Common myeloid progenitor, CD34-positive (primary cell): ENCODE results near the gene MST1R. TPM values are rescaled to one million over a fixed set of nuclear protein-coding genes. Genes with fewer than 3 reads are reported as not detected.

Experiments
- CTCF ChIA-PET: fragments of 350-600 bp; sonication (Branson Sonifier 250); formaldehyde crosslinking; loops from one replicate; lab custom pipeline; 2021; ENCODE audit warnings: antibody characterized with exemption; lab: Charles Lee
- POLR2A ChIA-PET: fragments of 350-600 bp; sonication (Branson Sonifier 250); formaldehyde crosslinking; loops from one replicate; lab custom pipeline; 2021; ENCODE audit warnings: antibody characterized with exemption; lab: Charles Lee
- DNase-seq, 3 donors: peaks; one replicate each; pipeline versions ENCODE4 v3.0.0 to v3.0.0-alpha.2; 2013
- H3K27ac ChIP-seq, 2 experiments: 1 replicate in 1 of 2; 2 replicates in 1 of 2; pipeline ENCODE4 v1.7.0; 2013; ENCODE audit warnings: inconsistent platforms in 2 of 2, low read length in 2 of 2, mild to moderate bottlenecking in 2 of 2, low read depth in 1 of 2, moderate library complexity in 1 of 2; ENCODE audit not compliant: severe bottlenecking in 2 of 2, insufficient read depth in 1 of 2, poor library complexity in 1 of 2
- H3K27me3 ChIP-seq, 5 experiments: replicated peaks in 2 of 5; 1 replicate in 3 of 5; 2 replicates in 2 of 5; pipeline versions ENCODE4 v1.6.1 to v1.7.0; 2013; ENCODE audit warnings: low read length in 4 of 5, mild to moderate bottlenecking in 2 of 5, moderate library complexity in 2 of 5, inconsistent platforms in 1 of 5; ENCODE audit not compliant: insufficient read depth in 5 of 5, control insufficient read depth in 4 of 5
- H3K36me3 ChIP-seq, 4 experiments: 1 replicate in 2 of 4; 2 replicates in 2 of 4; pipeline versions ENCODE4 v1.6.1 to v1.7.0; 2013; ENCODE audit warnings: low read length in 3 of 4, control low read depth in 1 of 4, mild to moderate bottlenecking in 1 of 4; ENCODE audit not compliant: control insufficient read depth in 4 of 4, insufficient read depth in 4 of 4
- H3K4me1 ChIP-seq, 4 experiments: 1 replicate in 3 of 4; 2 replicates in 1 of 4; pipeline versions ENCODE4 v1.6.1 to v1.7.1; 2013; ENCODE audit warnings: low read length in 3 of 4, mild to moderate bottlenecking in 3 of 4, control low read depth in 1 of 4, inconsistent platforms in 1 of 4, moderate library complexity in 1 of 4; ENCODE audit not compliant: control insufficient read depth in 4 of 4, insufficient read depth in 4 of 4; ENCODE audit errors: control extremely low read depth in 1 of 4
- H3K4me3 ChIP-seq, 7 experiments: 1 replicate in 4 of 7; 2 replicates in 3 of 7; pipeline versions ENCODE4 v1.5.1 to v1.7.0; 2013; ENCODE audit warnings: mild to moderate bottlenecking in 7 of 7, low read length in 6 of 7, moderate library complexity in 6 of 7, inconsistent platforms in 2 of 7, low read depth in 2 of 7, control low read depth in 1 of 7; ENCODE audit not compliant: insufficient read depth in 4 of 7, control insufficient read depth in 1 of 7; ENCODE audit errors: extremely low read depth in 1 of 7
- H3K9me3 ChIP-seq, 5 experiments: 1 replicate in 4 of 5; 2 replicates in 1 of 5; pipeline versions ENCODE4 v1.6.1 to v1.7.1; 2013; ENCODE audit warnings: low read length in 4 of 5, mild to moderate bottlenecking in 2 of 5, inconsistent platforms in 1 of 5, low read depth in 1 of 5, moderate library complexity in 1 of 5; ENCODE audit not compliant: control insufficient read depth in 4 of 5, insufficient read depth in 2 of 5; ENCODE audit errors: control extremely low read depth in 1 of 5
- WGBS: methylation state at CpG from one replicate; pipeline ENCODE4 v1.1.5; 2013; ENCODE audit not compliant: insufficient coverage; 5-methylcytosine and 5-hydroxymethylcytosine counted together
- polyA plus RNA-seq: library from polyadenylated mRNA; unstranded; fragments of 120-200 nt; gene quantifications from one replicate; pipeline ENCODE4 v1.2.1, GENCODE V29; 2013

Gene MST1R
- polyA plus RNA-seq, result 0.57 TPM

DNA sequence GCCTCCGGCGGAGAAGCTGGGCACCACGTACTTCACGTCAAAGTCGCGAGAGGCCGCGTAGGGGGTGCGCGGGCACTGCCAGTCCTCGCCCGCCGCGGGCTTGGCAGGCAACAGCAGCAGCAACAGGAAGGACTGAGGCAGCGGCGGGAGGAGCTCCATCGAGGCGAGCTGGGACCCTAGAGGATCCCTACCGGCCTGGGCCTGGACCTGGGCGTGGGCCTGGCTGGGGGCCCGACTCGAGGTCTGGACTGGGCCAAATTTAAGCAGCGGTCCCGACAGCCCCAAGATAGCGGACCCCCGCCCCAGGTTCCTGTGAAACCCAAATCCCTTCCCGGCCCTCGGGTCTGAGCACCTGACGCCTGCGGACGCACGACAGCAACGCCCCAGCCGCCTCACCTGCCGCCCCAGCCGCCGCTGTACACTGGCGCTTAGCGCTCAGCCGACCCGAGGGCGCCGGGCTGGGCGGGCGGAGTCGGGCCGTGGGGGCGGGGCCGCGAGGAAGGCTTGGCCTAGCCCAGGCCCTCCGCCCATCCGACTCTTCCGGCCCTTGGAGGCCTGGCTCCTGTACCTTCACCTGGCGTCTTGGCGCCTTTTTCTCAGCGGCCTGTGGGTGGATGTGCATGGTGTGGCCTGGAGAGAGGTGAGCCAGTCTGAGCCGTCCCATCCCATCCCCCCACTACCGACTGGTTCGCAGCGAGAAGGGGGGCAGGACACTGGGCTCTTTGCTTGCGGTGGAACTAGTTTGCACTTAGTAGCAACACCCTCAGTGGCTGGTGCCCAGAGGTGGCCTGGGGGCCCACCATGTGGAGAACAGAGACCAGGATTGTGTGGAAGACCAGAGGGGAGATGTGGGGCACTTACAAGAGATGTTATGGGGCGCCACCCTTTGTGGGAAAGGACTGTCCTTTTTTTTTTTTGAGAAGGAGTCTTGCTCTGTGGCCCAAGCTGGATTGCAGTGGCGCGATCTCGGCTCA is at the start of gene MST1R:
MST1R (minus strand) TSS at position 423 of the 974 bp plus-strand sequence; CDS start at position 159, 264 bp downstream.
- POLR2A ChIA-PET, result no interaction called here

DNA sequence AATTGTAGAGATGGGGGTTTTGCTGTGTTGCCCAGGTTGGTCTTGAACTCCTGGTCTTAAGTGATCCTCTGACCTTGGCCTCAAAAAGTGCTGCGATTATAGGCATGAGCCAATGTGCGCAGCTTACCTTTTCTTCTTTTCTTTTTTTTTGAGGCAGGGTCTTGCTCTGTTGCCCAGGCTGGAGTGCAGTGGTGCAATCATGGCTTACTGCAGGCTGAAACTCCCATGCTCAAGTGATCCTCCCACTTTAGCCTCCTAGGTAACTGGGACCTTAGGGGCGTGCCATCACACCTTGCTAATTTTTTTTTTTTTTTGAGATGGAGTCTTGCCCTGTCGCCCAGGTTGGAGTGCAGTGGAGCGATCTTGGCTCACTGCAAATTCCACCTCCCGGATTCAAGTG is 49.3 kb upstream of the MST1R start:
- Histone ChIP-seq H3K36me3 (no peaks in the 10 kb centered on the region), H3K27ac (no peak overlapping the region), H3K4me1 (peaks cover 0 to 6% (median 2%) of the 10 kb centered on the region in 4 experiments), H3K27me3 (no peaks in the 10 kb centered on the region), H3K9me3 (no peaks in the 10 kb centered on the region), H3K4me3 (no peak overlapping the region)
- CTCF ChIA-PET, result no interaction called here
- POLR2A ChIA-PET, result no interaction called here
- DNase-seq, result no peak
- WGBS, result 94% methylated on average over 5 of the region's 6 CpGs

More for the DNA sequence above, at the start of gene MST1R:
- 51% methylated on average over 46 of the region's 65 CpGs for WGBS
- CTCF ChIA-PET, result interaction anchor here (1.2 to 4.0 kb wide), 5 partner anchors 47 to 101 kb away, joined by 5 to 26 read pairs (median 15); partner anchors contain the start of genes INKA1 and TRAIP
- H3K9me3 ChIP-seq, result no peaks in the 10 kb centered on the region
- H3K4me1 ChIP-seq, result peaks cover 0 to 22% (median 20%) of the 10 kb centered on the region in 4 experiments
- H3K4me3 ChIP-seq, result peak within 1 kb of the TSS; percentile 20 to 76 (median 65)
- H3K27ac ChIP-seq, result no peak within 1 kb of the TSS
- peaks cover 0 to 2% (median under 1%) of the 10 kb centered on the region in 4 experiments for H3K36me3 ChIP-seq
- DNase-seq, result peak; percentile 58 to 77 (median 75)
- H3K27me3 ChIP-seq, result no peaks in the 10 kb centered on the region

DNA sequence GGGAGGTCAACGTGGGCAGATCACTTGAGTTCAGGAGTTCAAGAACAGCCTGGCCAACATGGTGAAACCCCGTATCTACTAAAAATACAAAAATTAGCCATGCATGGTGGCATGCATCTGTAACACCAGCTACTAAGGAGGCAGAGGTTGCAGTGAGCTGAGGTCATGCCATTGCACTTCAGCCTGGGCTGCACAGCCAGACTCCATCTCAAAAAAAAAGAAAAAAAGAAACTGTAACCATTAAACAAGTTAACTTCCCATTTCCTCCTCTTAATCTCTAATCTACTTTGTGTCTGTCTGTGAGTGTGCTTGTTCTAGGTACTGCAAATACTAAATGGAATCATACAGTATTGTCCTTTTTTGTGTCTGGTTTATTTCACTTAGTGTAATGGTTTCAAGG is 39.0 kb upstream of the MST1R start:
- 100% methylated on average over 1 of the region's 2 CpGs for WGBS
- Histone ChIP-seq H3K4me1 (peaks cover 5 to 17% (median 14%) of the 10 kb centered on the region in 4 experiments), H3K36me3 (peaks cover 0 to 5% (median 4%) of the 10 kb centered on the region in 4 experiments), H3K27me3 (no peaks in the 10 kb centered on the region), H3K4me3 (no peak overlapping the region), H3K27ac (no peak overlapping the region), H3K9me3 (no peaks in the 10 kb centered on the region)
- DNase-seq, result peak in 1 of 3 donors; percentile 32
- ChIA-PET POLR2A (no interaction called here), CTCF (no interaction called here)

DNA sequence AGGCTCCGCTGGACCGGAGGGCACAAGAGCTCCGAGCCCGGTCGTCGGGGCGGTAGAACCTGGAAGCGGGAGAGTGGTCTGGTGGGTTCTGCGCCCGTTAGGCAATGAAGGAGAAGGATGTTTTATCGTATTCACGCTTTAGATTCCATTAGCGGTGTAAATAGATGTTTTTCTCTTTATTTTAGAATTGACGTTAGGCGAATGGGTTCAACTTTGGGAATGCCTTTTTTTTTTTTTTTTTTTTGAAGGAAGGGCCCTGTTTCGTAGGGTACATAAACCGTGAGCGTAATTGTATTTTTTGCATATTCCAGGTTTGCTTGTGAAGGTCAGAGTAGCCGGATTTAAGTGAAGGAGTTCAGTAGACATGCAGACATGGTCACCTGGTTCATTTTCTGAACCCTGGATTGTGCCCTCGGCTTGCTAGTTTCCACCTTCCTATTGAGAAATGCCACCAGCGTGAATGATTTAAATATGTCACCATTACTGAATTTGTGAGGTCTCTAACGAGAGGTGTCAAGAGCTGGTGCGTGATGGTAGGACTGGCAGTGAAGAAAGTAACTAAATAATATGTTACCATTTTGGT is 37.1 kb upstream of the MST1R start:
- Histone ChIP-seq H3K27ac (peak overlapping the region; percentile 70 to 90), H3K4me1 (peaks cover 5 to 17% (median 14%) of the 10 kb centered on the region in 4 experiments), H3K9me3 (no peaks in the 10 kb centered on the region), H3K36me3 (peaks cover 0 to under 1% (median under 1%) of the 10 kb centered on the region in 4 experiments), H3K27me3 (no peaks in the 10 kb centered on the region), H3K4me3 (peak overlapping the region; percentile 57 to 98 (median 92))
- POLR2A ChIA-PET, result interaction anchor here (0.6 to 1.2 kb wide), 4 partner anchors 10 to 137 kb away, joined by 4 to 11 read pairs (median 4); partner anchors contain the start of genes INKA1 and MON1A
- CTCF ChIA-PET, result interaction anchor here (0.9 kb wide), 1 partner anchor 101 kb away, joined by 3 read pairs; no protein-coding TSS in a partner anchor
- DNase-seq, result no peak
- WGBS, result 7% methylated on average over 18 of the region's 23 CpGs

DNA sequence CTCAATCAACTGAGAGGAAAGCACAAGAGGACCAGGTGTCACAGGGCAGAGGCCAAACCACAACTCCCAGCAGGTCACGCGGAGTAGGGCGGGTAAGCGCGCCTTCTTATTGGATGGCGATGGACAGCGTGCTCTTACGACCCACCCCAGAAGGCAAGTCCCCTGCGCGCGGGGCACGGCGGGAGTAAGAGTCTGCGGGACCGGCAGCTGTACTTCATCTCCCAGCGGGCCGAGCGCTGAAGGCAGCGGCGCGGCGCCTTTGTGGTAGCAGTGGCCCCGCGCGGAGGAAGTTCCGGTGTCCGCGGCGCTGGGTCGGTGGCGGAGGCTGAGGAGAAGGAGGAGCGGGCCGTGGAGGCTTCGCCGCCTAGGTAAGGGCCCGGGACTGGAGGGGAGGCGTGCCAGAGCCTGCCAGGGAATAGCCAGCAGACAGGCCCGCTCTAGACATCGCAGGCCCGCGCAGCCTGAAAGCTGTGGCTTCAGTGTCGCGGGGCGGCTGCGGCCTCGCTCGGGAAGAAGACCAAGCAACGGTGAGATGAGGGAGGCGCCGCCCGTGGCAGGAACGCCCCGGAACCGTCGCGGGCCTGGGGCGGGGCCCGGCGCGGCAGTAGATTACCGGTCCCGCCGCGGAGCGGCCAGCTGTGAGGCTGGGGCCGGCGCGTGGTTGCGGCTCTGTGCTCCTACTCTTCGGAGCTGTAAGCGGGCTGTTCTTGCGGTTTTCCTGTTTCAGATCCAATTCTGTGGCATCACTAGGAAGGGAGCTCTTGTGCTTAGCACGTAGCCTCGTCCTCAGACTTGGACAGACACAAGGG is 36.4 kb upstream of the MST1R start, which contains the start of gene RBM6:
RBM6 (plus strand) TSS at position 293 of the 809 bp plus-strand sequence. CDS start 22,492 bp downstream, outside the sequence.
- Histone ChIP-seq H3K9me3 (no peaks in the 10 kb centered on the region), H3K27ac (peak within 1 kb of the TSS; percentile 70 to 90), H3K4me3 (peak within 1 kb of the TSS; percentile 57 to 98 (median 92)), H3K4me1 (peaks cover 5 to 17% (median 14%) of the 10 kb centered on the region in 4 experiments), H3K36me3 (no peaks in the 10 kb centered on the region), H3K27me3 (no peaks in the 10 kb centered on the region)
- POLR2A ChIA-PET, result interaction anchor here (0.6 to 1.2 kb wide), 4 partner anchors 9 to 136 kb away, joined by 4 to 11 read pairs (median 4); partner anchors contain the start of genes INKA1 and MON1A
- 0% methylated on average over 53 of the region's 74 CpGs for WGBS
- CTCF ChIA-PET, result interaction anchor here (0.9 to 1.4 kb wide), 2 partner anchors 9 to 101 kb away, joined by 3 to 5 read pairs; no protein-coding TSS in a partner anchor
- DNase-seq, result peak; percentile 96 to 99 (median 97)

DNA sequence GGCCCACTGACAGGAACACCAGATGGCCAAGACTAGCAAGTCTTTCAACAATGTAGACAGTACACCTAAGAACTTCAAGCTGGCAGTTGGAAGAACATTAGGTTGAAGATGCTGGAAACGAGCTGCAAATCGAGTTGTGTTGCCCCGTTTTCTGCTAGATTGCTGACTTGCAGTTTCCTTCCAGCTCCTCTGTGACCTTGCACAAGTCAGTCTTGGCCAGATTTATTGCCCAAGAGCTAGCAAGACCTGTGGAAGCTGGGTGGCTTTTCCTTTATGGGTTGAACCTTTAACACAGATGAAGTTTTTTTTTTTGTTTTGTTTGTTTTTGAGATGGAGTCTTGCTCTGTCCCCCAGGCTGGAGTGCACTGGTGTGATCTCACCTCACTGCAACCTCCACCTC is 33.4 kb upstream of the MST1R start:
- H3K27me3 ChIP-seq, result no peaks in the 10 kb centered on the region
- CTCF ChIA-PET, result interaction anchor here (0.9 kb wide), 1 partner anchor 22 kb away, joined by 3 read pairs; no protein-coding TSS in a partner anchor
- WGBS, result 38% methylated on average over 3 of the region's 3 CpGs
- H3K9me3 ChIP-seq, result no peaks in the 10 kb centered on the region
- POLR2A ChIA-PET, result no interaction called here
- peaks cover 5 to 13% (median 13%) of the 10 kb centered on the region in 4 experiments for H3K4me1 ChIP-seq
- no peaks in the 10 kb centered on the region for H3K36me3 ChIP-seq
- DNase-seq, result peak in 1 of 3 donors; percentile 17
- H3K27ac ChIP-seq, result no peak overlapping the region
- no peak overlapping the region for H3K4me3 ChIP-seq
